Esophagus squamous epithelium (tissue), 5 donors: Measurements from ENCODE around the gene MICA. TPM values are rescaled to one million over a fixed set of nuclear protein-coding genes. Genes with fewer than 3 reads are reported as not detected.
"Not testable (repeated sequence)": the region's sequence is repeated elsewhere in the genome, so short reads cannot be mapped to it uniquely, and the experiment has no call there.

ENCODE experiments used
- DNase-seq: peaks from one replicate; lab custom pipeline; 2025; lab: John Stamatoyannopoulos, UW
- H3K27ac ChIP-seq, 4 donors: fragments of 200-600 bp; sonication (generic); one replicate each; pipeline ENCODE4 v1.5.1; 2016 to 2019; ENCODE audit warnings: mild to moderate bottlenecking in 1 of 4
- H3K27me3 ChIP-seq, 4 donors: fragments of 200-600 bp; sonication (generic); 1 replicate in 3 of 4; 2 replicates in 1 of 4; pipeline versions ENCODE4 v1.5.1 to v1.6.0; 2017 to 2021; ENCODE audit warnings: antibody characterized with exemption in 1 of 4
- H3K36me3 ChIP-seq, 3 donors: fragments of 200-600 bp; sonication (generic); one replicate each; pipeline ENCODE4 v1.5.1; 2016 to 2019
- H3K4me1 ChIP-seq, 3 donors: fragments of 200-600 bp; sonication (generic); one replicate each; pipeline ENCODE4 v1.5.1; 2017 to 2019
- H3K4me3 ChIP-seq, 4 donors: fragments of 200-600 bp; sonication (generic); 1 replicate in 3 of 4; 2 replicates in 1 of 4; pipeline ENCODE4 v1.5.1; 2016 to 2019; ENCODE audit warnings: mild to moderate bottlenecking in 2 of 4, moderate library complexity in 1 of 4
- H3K9me3 ChIP-seq, 3 donors: fragments of 200-600 bp; sonication (generic); one replicate each; pipeline ENCODE4 v1.5.1; 2016 to 2019
- POLR2A ChIP-seq, 4 donors: fragments of 450-650 bp; IDR thresholded peaks; one replicate each; pipeline ENCODE4 v1.6.1; 2017; ENCODE audit warnings: antibody characterized with exemption in 4 of 4, mild to moderate bottlenecking in 4 of 4, moderate library complexity in 3 of 4
- WGBS, 2 donors: methylation state at CpG; one replicate each; pipeline ENCODE4 v1.1.5; 2018; 5-methylcytosine and 5-hydroxymethylcytosine counted together
- intact Hi-C: fragments of 100-400 bp; cut with DNase I; formaldehyde crosslinking; loops from one replicate; pipeline ENCODE4 v1.15.0; 2022
- total RNA-seq, 4 donors: library from RNA; depleted of rRNA; stranded (reverse); fragments of >200 nt; gene quantifications; one replicate each; pipeline ENCODE4 v1.1.0, GENCODE V29; 2016
- TF ChIP-seq, protein P1 (sequence below), 6 experiments: fragments of 450-650 bp in 4 of 6; fragments of 200-600 bp in 2 of 6; sonication (generic) in 2 of 6; IDR thresholded peaks; one replicate each; pipeline ENCODE4 v1.5.1; 2016 to 2019; ENCODE audit warnings: antibody characterized with exemption in 6 of 6, mild to moderate bottlenecking in 4 of 6, moderate library complexity in 4 of 6
- donor health status: DM: yes; HTN: yes; CAD: no.

MICA gene
- total RNA-seq, 4 donors from 2014 or later: 7.5 to 10.1 (median 8.8) TPM

DNA sequence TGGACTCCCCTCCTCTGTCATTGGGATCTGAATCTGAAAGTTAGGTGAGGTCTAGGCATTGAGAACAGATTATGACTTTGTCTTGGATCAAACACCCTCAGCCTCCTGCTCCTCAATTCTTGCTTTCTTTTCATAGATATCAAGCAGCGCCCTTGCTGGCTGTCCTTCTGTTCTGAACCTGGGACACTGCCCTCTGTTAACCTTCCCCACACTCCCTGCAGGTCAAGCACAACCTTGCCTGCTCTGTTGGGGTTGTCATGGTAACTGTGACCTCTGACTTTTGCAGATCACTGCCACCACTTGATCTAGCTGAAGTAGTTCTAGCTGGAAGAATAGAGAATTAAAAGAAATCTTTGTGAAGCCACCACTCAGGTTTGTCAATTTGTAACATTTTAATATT is 16.4 kb upstream of the MICA start:
- no peak overlapping the region for H3K27ac ChIP-seq
- H3K4me3 ChIP-seq: no peak overlapping the region
- DNase-seq: no peak
- intact Hi-C loops: no loop called here
- no peaks in the 10 kb centered on the region for H3K36me3 ChIP-seq
- TF ChIP-seq, protein P1, sequence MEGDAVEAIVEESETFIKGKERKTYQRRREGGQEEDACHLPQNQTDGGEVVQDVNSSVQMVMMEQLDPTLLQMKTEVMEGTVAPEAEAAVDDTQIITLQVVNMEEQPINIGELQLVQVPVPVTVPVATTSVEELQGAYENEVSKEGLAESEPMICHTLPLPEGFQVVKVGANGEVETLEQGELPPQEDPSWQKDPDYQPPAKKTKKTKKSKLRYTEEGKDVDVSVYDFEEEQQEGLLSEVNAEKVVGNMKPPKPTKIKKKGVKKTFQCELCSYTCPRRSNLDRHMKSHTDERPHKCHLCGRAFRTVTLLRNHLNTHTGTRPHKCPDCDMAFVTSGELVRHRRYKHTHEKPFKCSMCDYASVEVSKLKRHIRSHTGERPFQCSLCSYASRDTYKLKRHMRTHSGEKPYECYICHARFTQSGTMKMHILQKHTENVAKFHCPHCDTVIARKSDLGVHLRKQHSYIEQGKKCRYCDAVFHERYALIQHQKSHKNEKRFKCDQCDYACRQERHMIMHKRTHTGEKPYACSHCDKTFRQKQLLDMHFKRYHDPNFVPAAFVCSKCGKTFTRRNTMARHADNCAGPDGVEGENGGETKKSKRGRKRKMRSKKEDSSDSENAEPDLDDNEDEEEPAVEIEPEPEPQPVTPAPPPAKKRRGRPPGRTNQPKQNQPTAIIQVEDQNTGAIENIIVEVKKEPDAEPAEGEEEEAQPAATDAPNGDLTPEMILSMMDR (IDR thresholded peaks at IDR 0.05): no peak
- TF ChIP-seq POLR2A (IDR thresholded peaks at IDR 0.05): no peak
- peaks cover 0 to 10% (median 0%) of the 10 kb centered on the region in 4 donors for H3K27me3 ChIP-seq
- no peaks in the 10 kb centered on the region for H3K4me1 ChIP-seq
- 82 to 86% methylated on average over 1 of the region's 1 CpG for WGBS, 2 donors
- no peaks in the 10 kb centered on the region for H3K9me3 ChIP-seq

DNA sequence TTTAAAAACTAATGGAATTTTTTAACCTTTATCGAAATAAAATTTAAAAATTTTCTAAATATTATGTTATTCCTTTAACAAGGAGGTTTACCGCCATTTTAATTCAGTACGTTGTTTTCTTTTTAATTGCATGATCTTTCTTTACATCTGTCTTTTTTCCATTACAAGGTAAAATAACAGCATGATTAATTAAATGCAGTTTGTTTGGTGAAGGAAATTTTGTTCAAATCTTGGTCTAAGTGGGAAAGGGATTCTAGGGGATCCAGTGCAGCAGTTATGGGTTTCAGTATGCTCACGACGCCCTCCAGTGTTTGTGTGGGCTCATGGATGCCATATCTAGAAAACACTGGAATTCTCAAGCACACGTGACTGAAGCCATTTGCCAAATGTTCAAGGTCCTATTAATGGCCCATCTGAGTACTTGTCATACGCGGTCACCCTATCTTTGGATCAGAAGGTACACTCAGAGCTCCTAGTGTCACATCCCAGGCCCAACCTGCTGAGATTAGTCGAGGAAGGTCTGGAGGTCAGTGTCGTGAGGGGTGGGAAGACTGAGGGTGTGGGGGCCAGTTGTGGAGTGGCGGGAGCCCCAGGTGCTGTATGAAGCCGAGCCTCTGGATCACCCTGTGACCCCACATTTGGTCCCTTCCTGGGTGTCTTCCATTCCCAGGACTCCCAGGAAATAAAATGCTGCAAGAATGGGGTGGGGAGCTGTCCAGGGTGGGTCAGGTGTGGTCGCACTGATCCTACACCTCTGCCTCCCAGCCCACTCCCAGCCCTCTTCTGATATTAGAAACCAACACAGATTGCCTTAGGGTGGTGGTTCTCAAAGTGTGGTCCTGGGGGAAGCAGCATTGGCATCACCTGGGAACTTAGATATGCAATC is 14.2 kb upstream of the MICA start:
- H3K4me3 ChIP-seq, intact Hi-C loops, H3K27me3 ChIP-seq, H3K27ac ChIP-seq, DNase-seq, H3K4me1 ChIP-seq, H3K9me3 ChIP-seq, H3K36me3 ChIP-seq: not testable (repeated sequence)
- WGBS, 2 donors: 48 to 53% methylated on average over 3 of the region's 13 CpGs

DNA sequence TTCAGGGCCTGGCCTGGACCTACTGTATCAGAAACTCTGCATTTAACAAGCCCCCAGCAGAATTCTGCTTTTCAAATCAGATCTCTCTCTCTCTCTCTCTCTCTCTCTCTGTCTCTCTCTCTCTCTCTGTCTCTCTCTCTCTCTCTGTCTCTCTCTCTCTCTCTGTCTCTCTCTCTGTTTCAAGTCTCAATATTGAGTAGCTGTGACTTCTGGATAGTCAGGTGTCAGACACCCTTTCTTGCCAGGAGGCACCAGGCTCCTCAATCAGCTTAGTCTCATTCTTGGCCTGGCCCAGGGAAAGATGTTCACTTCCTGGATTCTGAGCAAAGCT is 13.6 kb upstream of the MICA start:
- H3K27ac ChIP-seq, H3K36me3 ChIP-seq, H3K4me3 ChIP-seq, DNase-seq, H3K4me1 ChIP-seq, H3K27me3 ChIP-seq, H3K9me3 ChIP-seq, intact Hi-C loops: not testable (repeated sequence)

DNA sequence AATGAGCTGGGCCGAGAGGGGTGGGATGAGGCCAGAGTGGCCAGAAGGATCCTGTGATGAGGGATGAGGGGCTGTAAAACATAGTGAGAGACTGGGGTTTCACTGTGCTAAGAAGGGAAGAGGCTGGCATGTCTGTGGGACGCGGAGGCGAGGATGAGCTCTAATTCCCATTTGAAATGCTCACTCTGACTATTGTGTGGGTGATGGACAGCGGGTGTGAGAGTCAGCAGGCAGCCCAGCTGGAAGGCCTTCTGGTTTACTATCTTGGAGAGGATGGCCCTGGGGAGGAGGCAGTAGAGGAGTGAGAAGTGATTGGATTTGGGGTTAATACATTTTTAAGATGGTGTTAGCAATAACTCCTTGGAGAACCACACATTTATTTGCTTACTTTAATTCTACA is 9.5 kb upstream of the MICA start:
- TF ChIP-seq POLR2A (IDR thresholded peaks at IDR 0.05): no peak
- TF ChIP-seq, protein P1 (IDR thresholded peaks at IDR 0.05): no peak
- Histone ChIP-seq H3K27me3 (no peaks in the 10 kb centered on the region), H3K36me3 (peaks cover 0 to 4% (median 0%) of the 10 kb centered on the region in 3 donors), H3K4me3 (no peak overlapping the region), H3K27ac (no peak overlapping the region), H3K4me1 (peaks cover 0 to 24% (median 15%) of the 10 kb centered on the region in 3 donors), H3K9me3 (no peaks in the 10 kb centered on the region)
- 65 to 68% methylated on average over 5 of the region's 5 CpGs for WGBS, 2 donors
- intact Hi-C loops: no loop called here
- DNase-seq: no peak

DNA sequence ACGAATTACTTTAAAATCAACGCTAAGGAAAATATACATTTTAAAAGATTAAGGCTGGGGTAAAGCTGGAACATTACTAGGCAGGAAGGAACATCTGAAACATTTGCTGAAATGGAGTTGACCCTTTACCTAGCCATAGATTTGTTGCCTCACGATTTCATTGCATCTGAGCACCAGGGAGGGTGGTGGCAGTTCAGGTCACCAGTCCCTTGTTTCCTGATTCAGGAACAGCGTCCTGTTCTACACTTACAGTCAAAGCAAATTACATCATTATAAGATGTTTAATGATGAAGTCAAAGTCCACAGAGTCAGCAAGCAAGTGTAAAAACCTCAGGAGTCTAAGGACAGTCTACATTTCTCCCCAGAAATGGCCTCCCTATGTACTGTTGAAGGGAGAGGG is 9.0 kb upstream of the MICA start:
- no peak for DNase-seq
- TF ChIP-seq POLR2A (IDR thresholded peaks at IDR 0.05): no peak
- TF ChIP-seq, protein P1 (IDR thresholded peaks at IDR 0.05): no peak
- H3K9me3 ChIP-seq: no peaks in the 10 kb centered on the region
- H3K4me1 ChIP-seq: peaks cover 0 to 28% (median 15%) of the 10 kb centered on the region in 3 donors
- peaks cover 0 to 4% (median 0%) of the 10 kb centered on the region in 3 donors for H3K36me3 ChIP-seq
- intact Hi-C loops: no loop called here
- H3K27ac ChIP-seq: no peak overlapping the region
- WGBS, 2 donors: 70 to 86% methylated on average over 4 of the region's 4 CpGs
- no peaks in the 10 kb centered on the region for H3K27me3 ChIP-seq
- H3K4me3 ChIP-seq: no peak overlapping the region

DNA sequence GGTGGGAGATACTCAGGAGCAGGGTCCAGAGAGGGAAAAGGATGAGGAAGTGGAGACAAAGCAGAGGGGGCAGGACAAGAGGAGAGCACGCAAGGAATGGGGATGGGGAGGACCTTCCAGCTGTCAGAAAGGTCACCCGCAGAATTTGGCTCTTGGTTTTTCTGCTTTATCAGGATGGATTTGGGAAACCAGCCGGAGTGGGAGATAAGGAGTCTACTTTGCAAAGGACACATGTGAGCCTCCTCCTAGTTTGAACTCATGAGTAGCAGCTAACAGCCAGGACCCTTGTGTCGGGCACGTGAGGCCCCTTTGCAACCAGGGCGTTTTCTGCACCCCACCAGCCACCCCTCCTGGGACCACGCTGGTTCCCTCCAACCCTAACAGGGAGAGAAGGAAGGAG is 7.6 kb upstream of the MICA start:
- Histone ChIP-seq H3K4me1 (peaks cover under 1 to 31% (median 15%) of the 10 kb centered on the region in 3 donors), H3K9me3 (no peaks in the 10 kb centered on the region), H3K27ac (no peak overlapping the region), H3K4me3 (no peak overlapping the region), H3K36me3 (peaks cover 0 to 4% (median 0%) of the 10 kb centered on the region in 3 donors), H3K27me3 (no peaks in the 10 kb centered on the region)
- DNase-seq: no peak
- 78% methylated on average over 5 of the region's 7 CpGs for WGBS, 2 donors
- intact Hi-C loops: loop anchor here (2.0 kb wide), 1 partner anchor 45 kb away; no protein-coding TSS in a partner anchor
- TF ChIP-seq, protein P1 (IDR thresholded peaks at IDR 0.05): no peak
